PC-3 (cell line): Measurements from ENCODE around the gene FAM200B. TPM values are rescaled to one million over a fixed set of nuclear protein-coding genes. Genes with fewer than 3 reads are reported as not detected.

Experiments used
- ATAC-seq: fragments of 200-7000 bp; cut with Tn5 transposase; 2 replicates; pipeline ENCODE4 v1.9.1; 2020; ENCODE audit warnings: mild to moderate bottlenecking, moderate library complexity
- BruUV-seq: library from RNA; stranded (reverse); fragments of 400-500 nt; replicated peaks from 2 replicates; lab custom pipeline; 2021; lab: Mats Ljungman, UMichigan
- CTCF ChIA-PET: fragments of 300-600 bp; sonication (Branson Sonifier 250); formaldehyde crosslinking; loops from one replicate; lab custom pipeline; 2022; ENCODE audit warnings: antibody characterized with exemption; lab: Charles Lee
- POLR2A ChIA-PET: fragments of 300-600 bp; sonication (Branson Sonifier 250); formaldehyde crosslinking; loops from one replicate; lab custom pipeline; 2022; ENCODE audit warnings: antibody characterized with exemption; ENCODE audit not compliant: unreplicated experiment; lab: Charles Lee
- DNase-seq: peaks from one replicate; pipeline ENCODE4 v3.0.0-alpha.2; 2015
- H2AFZ ChIP-seq: fragments of 300-600 bp; sonication (generic); 2 replicates; pipeline ENCODE4 v1.6.0; 2016; ENCODE audit warnings: antibody characterized with exemption, low read length
- H3F3A ChIP-seq: fragments of 300-600 bp; sonication (generic); one replicate; pipeline ENCODE4 v1.6.0; 2017; ENCODE audit warnings: antibody characterized with exemption, low read length, control low read depth, mild to moderate bottlenecking; ENCODE audit not compliant: unreplicated experiment
- H3K27ac ChIP-seq: fragments of 300-600 bp; sonication (generic); 2 replicates; pipeline ENCODE4 v1.5.1; 2016; ENCODE audit warnings: mild to moderate bottlenecking, low read length
- H3K27me3 ChIP-seq: fragments of 300-600 bp; sonication (generic); 2 replicates; pipeline ENCODE4 v1.6.1; 2016; ENCODE audit warnings: low read length, mixed read lengths
- H3K36me3 ChIP-seq: fragments of 300-600 bp; sonication (generic); 2 replicates; pipeline ENCODE4 v1.6.1; 2016; ENCODE audit warnings: low read depth, mixed run types, low read length, mixed read lengths
- H3K4me1 ChIP-seq: fragments of 300-600 bp; sonication (generic); 2 replicates; pipeline ENCODE4 v1.5.1; 2016; ENCODE audit warnings: low read length; ENCODE audit not compliant: insufficient read depth
- H3K4me2 ChIP-seq: fragments of 300-600 bp; sonication (generic); 2 replicates; pipeline ENCODE4 v1.6.0; 2016; ENCODE audit warnings: low read length
- H3K4me3 ChIP-seq: fragments of 300-600 bp; sonication (generic); 2 replicates; pipeline ENCODE4 v1.5.1; 2016; ENCODE audit warnings: mild to moderate bottlenecking, low read length, mixed read lengths
- H3K79me2 ChIP-seq: fragments of 300-600 bp; sonication (generic); 2 replicates; pipeline ENCODE4 v1.6.1; 2017; ENCODE audit warnings: low read length, mixed read lengths
- H3K9ac ChIP-seq: fragments of 300-600 bp; sonication (generic); 2 replicates; pipeline ENCODE4 v1.6.0; 2016; ENCODE audit warnings: mild to moderate bottlenecking, low read length
- H3K9me2 ChIP-seq: fragments of 300-600 bp; sonication (generic); replicated peaks from 2 replicates; pipeline ENCODE4 v1.6.1; 2016; ENCODE audit warnings: mixed run types, low read length, mixed read lengths
- H3K9me3 ChIP-seq: fragments of 300-600 bp; sonication (generic); 2 replicates; pipeline ENCODE4 v1.6.1; 2016; ENCODE audit warnings: low read length, mixed read lengths
- H4K20me1 ChIP-seq: fragments of 300-600 bp; sonication (generic); 2 replicates; pipeline ENCODE4 v1.6.1; 2016; ENCODE audit warnings: low read length, mixed read lengths
- EZH2 ChIP-seq: fragments of 300-600 bp; sonication (generic); IDR thresholded peaks from one replicate; pipeline ENCODE4 v1.6.1; 2017; ENCODE audit warnings: antibody characterized with exemption, mild to moderate bottlenecking, low read length; ENCODE audit not compliant: unreplicated experiment
- EZH2phosphoT487 ChIP-seq: fragments of 300-600 bp; sonication (generic); IDR thresholded peaks from 2 replicates; pipeline ENCODE4 v1.6.1; 2018; ENCODE audit warnings: mild to moderate bottlenecking, antibody characterized with exemption, low read length, borderline replicate concordance
- intact Hi-C: fragments of 100-400 bp; cut with micrococcal nuclease; formaldehyde crosslinking; loops from 2 replicates; pipeline ENCODE4 v1.9.0; 2023
- total RNA-seq: library from RNA; depleted of rRNA; stranded (reverse); fragments of >200 nt; gene quantifications from 2 replicates; pipeline ENCODE4 v1.2.3, GENCODE V29; 2014
- TF ChIP-seq, protein P1 (sequence below): fragments of 300-600 bp; sonication (generic); conservative IDR thresholded peaks from 2 replicates; pipeline ENCODE4 v1.5.1; 2017; ENCODE audit warnings: antibody characterized with exemption, low read depth, mild to moderate bottlenecking, low read length

The FAM200B gene
- total RNA-seq, 1 experiment from 2014 or later: 20.1 TPM

DNA sequence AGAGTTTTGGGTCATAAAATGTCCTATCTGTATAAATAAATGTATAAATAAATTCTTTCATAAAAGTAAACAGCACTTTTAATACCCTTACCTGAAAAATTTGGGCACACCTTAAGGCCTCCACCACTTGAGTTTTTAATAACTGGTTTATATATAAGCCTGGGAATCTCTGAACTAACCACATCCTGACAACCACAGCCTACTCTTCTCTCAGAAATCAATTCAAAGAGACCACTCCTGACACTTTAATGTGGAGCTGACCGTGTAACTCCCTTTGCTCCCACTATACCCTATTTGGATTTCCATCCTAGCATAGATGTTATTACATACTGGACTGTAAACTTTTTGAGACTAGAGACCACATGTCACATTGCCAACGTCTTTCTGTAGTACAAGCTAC, 30.0 kb upstream of the FAM200B start:
- no peak for TF ChIP-seq EZH2
- TF ChIP-seq, protein P1, sequence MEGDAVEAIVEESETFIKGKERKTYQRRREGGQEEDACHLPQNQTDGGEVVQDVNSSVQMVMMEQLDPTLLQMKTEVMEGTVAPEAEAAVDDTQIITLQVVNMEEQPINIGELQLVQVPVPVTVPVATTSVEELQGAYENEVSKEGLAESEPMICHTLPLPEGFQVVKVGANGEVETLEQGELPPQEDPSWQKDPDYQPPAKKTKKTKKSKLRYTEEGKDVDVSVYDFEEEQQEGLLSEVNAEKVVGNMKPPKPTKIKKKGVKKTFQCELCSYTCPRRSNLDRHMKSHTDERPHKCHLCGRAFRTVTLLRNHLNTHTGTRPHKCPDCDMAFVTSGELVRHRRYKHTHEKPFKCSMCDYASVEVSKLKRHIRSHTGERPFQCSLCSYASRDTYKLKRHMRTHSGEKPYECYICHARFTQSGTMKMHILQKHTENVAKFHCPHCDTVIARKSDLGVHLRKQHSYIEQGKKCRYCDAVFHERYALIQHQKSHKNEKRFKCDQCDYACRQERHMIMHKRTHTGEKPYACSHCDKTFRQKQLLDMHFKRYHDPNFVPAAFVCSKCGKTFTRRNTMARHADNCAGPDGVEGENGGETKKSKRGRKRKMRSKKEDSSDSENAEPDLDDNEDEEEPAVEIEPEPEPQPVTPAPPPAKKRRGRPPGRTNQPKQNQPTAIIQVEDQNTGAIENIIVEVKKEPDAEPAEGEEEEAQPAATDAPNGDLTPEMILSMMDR: no peak
- TF ChIP-seq EZH2phosphoT487: no peak
- peaks cover 33% of the 10 kb centered on the region for H3K4me1 ChIP-seq
- no peaks in the 10 kb centered on the region for H3K27me3 ChIP-seq
- ChIA-PET CTCF (no interaction called here), POLR2A (no interaction called here)
- H2AFZ ChIP-seq: no peak overlapping the region
- H3K4me2 ChIP-seq: peak overlapping the region; percentile 97
- ATAC-seq (no peak), DNase-seq (no peak)
- no peaks in the 10 kb centered on the region for H3K9me3 ChIP-seq
- intact Hi-C loops: loop anchor here (2.0 kb wide), 1 partner anchor 173 kb away; no protein-coding TSS in a partner anchor
- peak overlapping the region; percentile 79; the same call in 1 of the 2 replicates for H3K4me3 ChIP-seq
- no TSS peak for BruUV-seq
- H3K27ac ChIP-seq: no peak overlapping the region
- H3K9me2 ChIP-seq: no peaks in the 10 kb centered on the region
- no peaks in the 10 kb centered on the region for H3K36me3 ChIP-seq
- no peaks in the 10 kb centered on the region for H3F3A ChIP-seq
- H3K79me2 ChIP-seq: peaks cover 79% of the 10 kb centered on the region
- no peaks in the 10 kb centered on the region for H4K20me1 ChIP-seq
- no peak overlapping the region for H3K9ac ChIP-seq

DNA sequence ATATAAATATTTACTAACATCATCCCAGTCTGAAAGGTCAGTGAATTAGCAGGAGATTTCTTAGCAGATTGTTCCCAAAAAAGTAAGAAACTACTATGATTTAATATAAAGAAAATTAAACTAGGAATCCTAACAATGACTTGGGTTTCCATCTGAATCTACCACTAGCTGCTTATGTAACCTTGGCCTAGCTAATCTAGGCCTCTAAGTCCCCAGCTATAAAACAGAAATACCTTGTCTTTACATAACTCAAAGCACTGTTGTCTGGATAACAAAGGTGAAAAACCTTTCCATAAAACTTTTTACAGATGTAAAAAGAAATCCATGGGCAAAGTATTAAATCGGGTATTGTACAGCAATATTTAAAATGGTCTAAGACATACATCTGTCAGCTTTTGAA, 29.4 kb upstream of the FAM200B start:
- Histone ChIP-seq H3K27ac (no peak overlapping the region), H3K4me1 (peaks cover 33% of the 10 kb centered on the region), H4K20me1 (no peaks in the 10 kb centered on the region), H3K79me2 (peaks cover 75% of the 10 kb centered on the region), H3K9me3 (no peaks in the 10 kb centered on the region), H3K4me2 (peak overlapping the region; percentile 97), H3K4me3 (peak overlapping the region; percentile 79), H3K9ac (peak overlapping the region; percentile 80; the same call in 1 of the 2 replicates), H3K36me3 (no peaks in the 10 kb centered on the region), H3K27me3 (no peaks in the 10 kb centered on the region), H3K9me2 (no peaks in the 10 kb centered on the region), H2AFZ (no peak overlapping the region), H3F3A (no peaks in the 10 kb centered on the region)
- ATAC-seq: no peak
- TF ChIP-seq, protein P1: no peak
- TF ChIP-seq EZH2phosphoT487 (no peak), EZH2 (no peak)
- POLR2A ChIA-PET: no interaction called here
- no TSS peak for BruUV-seq
- intact Hi-C loops: no loop called here
- no peak for DNase-seq
- CTCF ChIA-PET: no interaction called here

DNA sequence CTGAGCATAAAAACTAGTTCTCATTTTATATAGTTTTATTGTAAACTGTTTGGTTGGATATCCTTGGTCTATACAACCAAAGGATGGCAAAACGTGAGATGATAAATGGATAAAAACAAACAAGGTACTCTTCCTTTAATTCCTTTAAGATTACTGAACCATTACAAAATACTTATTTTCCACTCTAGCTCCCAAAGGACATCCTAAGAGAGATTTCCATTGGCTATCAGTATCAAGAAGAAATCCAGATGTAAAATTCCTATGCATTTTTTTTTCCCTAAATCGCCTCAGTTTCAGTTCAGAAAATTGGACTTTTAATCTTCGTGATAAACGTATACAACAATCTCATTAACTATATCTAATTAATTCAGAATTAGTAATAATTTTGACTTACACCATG, 28.8 kb upstream of the FAM200B start:
- peaks cover 33% of the 10 kb centered on the region for H3K4me1 ChIP-seq
- peak overlapping the region; percentile 79 for H3K4me3 ChIP-seq
- no peak overlapping the region for H2AFZ ChIP-seq
- peaks cover 69% of the 10 kb centered on the region for H3K79me2 ChIP-seq
- no peak overlapping the region for H3K27ac ChIP-seq
- H3K27me3 ChIP-seq: no peaks in the 10 kb centered on the region
- peak overlapping the region; percentile 97 for H3K4me2 ChIP-seq
- no TSS peak for BruUV-seq
- intact Hi-C loops: no loop called here
- H3K36me3 ChIP-seq: no peaks in the 10 kb centered on the region
- POLR2A ChIA-PET: no interaction called here
- no peaks in the 10 kb centered on the region for H3F3A ChIP-seq
- no peaks in the 10 kb centered on the region for H3K9me2 ChIP-seq
- H3K9me3 ChIP-seq: no peaks in the 10 kb centered on the region
- DNase-seq: no peak
- no peak for ATAC-seq
- no peak for TF ChIP-seq EZH2
- TF ChIP-seq, protein P1: no peak
- TF ChIP-seq EZH2phosphoT487: no peak
- CTCF ChIA-PET: no interaction called here
- no peaks in the 10 kb centered on the region for H4K20me1 ChIP-seq
- peak overlapping the region; percentile 80 for H3K9ac ChIP-seq
